GM21381 (cell line): ENCODE results near the gene FBXO8.
"Not testable (repeated sequence)": the region's sequence is repeated elsewhere in the genome, so short reads cannot be mapped to it uniquely, and the experiment has no call there.

Experiments used
- ATAC-seq: cut with Tn5 transposase; IDR thresholded peaks from one replicate; pipeline ENCODE4 v1.9.1; 2021; ENCODE audit warnings: mild to moderate bottlenecking, moderate library complexity; ENCODE audit not compliant: unreplicated experiment

FBXO8 gene

GRCh38 chr4:174284487-174284886 is 1.0 kb upstream of the FBXO8 start:
- ATAC-seq, result no peak

- ATAC-seq, result peak; percentile 98
Measured at GRCh38 chr4:174282836-174283506, 496 bp downstream of the FBXO8 start.

GRCh38 chr4:174281901-174282300 is 1.6 kb downstream of the FBXO8 start:
- ATAC-seq, result no peak

- no peak for ATAC-seq
Measured at GRCh38 chr4:174281182-174281737, 2.2 kb downstream of the FBXO8 start.

GRCh38 chr4:174279433-174280155 is 3.9 kb downstream of the FBXO8 start:
- no peak for ATAC-seq

- no peak for ATAC-seq
Measured at GRCh38 chr4:174278467-174278866, 5.0 kb downstream of the FBXO8 start.

- ATAC-seq, result no peak
Measured at GRCh38 chr4:174277433-174277832, 6.0 kb downstream of the FBXO8 start.

- ATAC-seq, result no peak
Measured at GRCh38 chr4:174275101-174275500, 8.4 kb downstream of the FBXO8 start.

- ATAC-seq, result no peak
Measured at GRCh38 chr4:174274436-174274835, 9.0 kb downstream of the FBXO8 start.

GRCh38 chr4:174273930-174274329 is 9.5 kb downstream of the FBXO8 start:
- ATAC-seq, result no peak

GRCh38 chr4:174266416-174266815 is 17.1 kb downstream of the FBXO8 start:
- no peak for ATAC-seq

GRCh38 chr4:174265916-174266315 is 17.6 kb downstream of the FBXO8 start:
- no peak for ATAC-seq

- ATAC-seq, result no peak
Measured at GRCh38 chr4:174263445-174263736, 20.1 kb downstream of the FBXO8 start.

- ATAC-seq, result no peak
Measured at GRCh38 chr4:174262624-174263444, 20.6 kb downstream of the FBXO8 start.

GRCh38 chr4:174261432-174261831 is 22.0 kb downstream of the FBXO8 start:
- ATAC-seq, result not testable (repeated sequence)

- peak; percentile 63 for ATAC-seq
Measured at GRCh38 chr4:174260099-174260498, 23.4 kb downstream of the FBXO8 start.

GRCh38 chr4:174259580-174259979 is 23.9 kb downstream of the FBXO8 start:
- ATAC-seq, result no peak

- no peak for ATAC-seq
Measured at GRCh38 chr4:174256277-174256713, 27.2 kb downstream of the FBXO8 start.

- no peak for ATAC-seq
Measured at GRCh38 chr4:174255786-174256185, 27.7 kb downstream of the FBXO8 start.

GRCh38 chr4:174255374-174255773 is 28.1 kb downstream of the FBXO8 start:
- no peak for ATAC-seq

GRCh38 chr4:174254613-174255012 is 28.9 kb downstream of the FBXO8 start:
- ATAC-seq, result no peak
